GM19351 (cell line): ENCODE measurements around the gene ESX1.
"Not testable (repeated sequence)": the region's sequence is repeated elsewhere in the genome, so short reads cannot be mapped to it uniquely, and the experiment has no call there.

Experiments
- ATAC-seq: cut with Tn5 transposase; IDR thresholded peaks from one replicate; pipeline ENCODE4 v1.9.1; 2021; ENCODE audit warnings: mild to moderate bottlenecking, moderate library complexity; ENCODE audit not compliant: unreplicated experiment

Gene ESX1

GRCh38 chrX:104254442-104255115, at the start of gene ESX1:
TSS of gene ESX1 (minus strand) at chrX:104254933. CDS start at chrX:104254849, 84 bp downstream.
- no peak for ATAC-seq

- no peak for ATAC-seq
Measured at GRCh38 chrX:104295636-104296035, 40.9 kb upstream of the ESX1 start.

GRCh38 chrX:104288961-104289360, 34.2 kb upstream of the ESX1 start:
- no peak for ATAC-seq

DNA sequence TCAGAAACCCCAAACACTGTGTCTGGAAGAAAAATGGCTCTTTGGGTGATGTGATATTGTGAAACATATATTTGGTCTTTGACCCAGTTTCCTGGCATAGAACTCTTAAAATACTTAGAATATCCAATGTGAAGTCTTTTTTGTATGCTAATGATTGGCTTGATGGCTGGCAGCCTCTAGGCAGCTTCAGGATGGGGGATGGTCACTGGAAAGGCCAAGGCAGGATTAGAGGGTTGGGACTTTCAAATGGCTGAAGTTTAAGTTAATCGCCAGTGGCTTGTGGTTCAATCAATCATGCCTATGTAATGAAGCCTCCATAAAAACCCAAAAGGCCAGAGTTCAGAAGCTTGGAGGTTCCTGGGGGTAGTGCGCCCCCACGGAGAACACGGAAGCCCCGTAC, 33.5 kb upstream of the ESX1 start:
- ATAC-seq: no peak

DNA sequence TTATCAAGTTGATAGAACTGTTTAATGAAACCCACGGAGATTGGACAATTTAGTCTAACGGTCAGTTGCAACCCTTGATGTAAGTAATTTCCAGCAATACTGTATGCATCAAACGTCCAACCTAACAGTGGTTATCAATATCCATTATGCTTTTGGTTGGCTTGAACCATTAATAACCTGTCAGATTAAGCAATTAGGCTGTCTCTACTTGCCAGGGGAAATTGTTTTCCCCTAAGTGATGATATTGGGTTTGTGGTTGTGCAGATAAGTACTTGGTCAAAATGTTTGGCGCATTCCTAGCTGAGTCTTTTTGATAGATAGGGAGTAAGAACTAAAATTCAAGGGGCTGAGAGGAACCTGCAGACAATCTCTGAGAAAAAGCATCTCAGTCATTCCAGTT, 30.5 kb upstream of the ESX1 start:
- ATAC-seq: no peak

GRCh38 chrX:104284507-104284906, 29.8 kb upstream of the ESX1 start:
- ATAC-seq: no peak

GRCh38 chrX:104282166-104282725, 27.5 kb upstream of the ESX1 start:
- no peak for ATAC-seq

- no peak for ATAC-seq
Measured at GRCh38 chrX:104281564-104281963, 26.8 kb upstream of the ESX1 start.

GRCh38 chrX:104280609-104281008, 25.9 kb upstream of the ESX1 start:
- no peak for ATAC-seq

DNA sequence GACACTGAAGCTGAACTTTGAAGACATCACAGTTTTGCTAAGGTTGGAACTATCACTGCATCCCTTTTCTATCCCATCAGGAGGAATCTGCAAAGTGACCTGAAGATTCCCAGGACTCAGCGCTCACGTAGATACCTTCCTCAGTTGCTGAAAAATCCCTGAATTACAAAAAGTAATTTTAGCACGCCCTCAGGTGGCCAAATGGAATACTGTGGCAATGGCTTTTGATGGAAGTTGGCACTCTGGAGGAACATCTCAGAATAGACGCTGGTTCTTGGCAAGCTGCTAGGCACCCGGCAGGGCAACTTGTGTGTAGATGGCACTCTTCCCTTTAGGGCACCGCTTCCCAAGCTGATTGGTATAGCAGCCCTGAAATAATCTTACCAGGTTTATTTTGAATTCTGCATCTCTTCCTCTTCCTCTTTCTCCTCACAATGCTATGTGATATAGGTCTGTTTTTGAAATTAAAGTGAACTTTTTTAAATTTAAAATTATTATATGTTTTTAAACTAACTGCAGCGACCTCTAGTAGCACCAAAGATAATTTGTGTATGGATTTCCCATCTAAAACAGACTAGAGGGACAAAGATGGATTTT, 16.3 kb upstream of the ESX1 start:
- ATAC-seq: no peak

- no peak for ATAC-seq
Measured at GRCh38 chrX:104270212-104270611, 15.5 kb upstream of the ESX1 start.

- no peak for ATAC-seq
Measured at GRCh38 chrX:104255465-104255864, 732 bp upstream of the ESX1 start.

- no peak for ATAC-seq
Measured at GRCh38 chrX:104253567-104254441, 929 bp downstream of the ESX1 start.

DNA sequence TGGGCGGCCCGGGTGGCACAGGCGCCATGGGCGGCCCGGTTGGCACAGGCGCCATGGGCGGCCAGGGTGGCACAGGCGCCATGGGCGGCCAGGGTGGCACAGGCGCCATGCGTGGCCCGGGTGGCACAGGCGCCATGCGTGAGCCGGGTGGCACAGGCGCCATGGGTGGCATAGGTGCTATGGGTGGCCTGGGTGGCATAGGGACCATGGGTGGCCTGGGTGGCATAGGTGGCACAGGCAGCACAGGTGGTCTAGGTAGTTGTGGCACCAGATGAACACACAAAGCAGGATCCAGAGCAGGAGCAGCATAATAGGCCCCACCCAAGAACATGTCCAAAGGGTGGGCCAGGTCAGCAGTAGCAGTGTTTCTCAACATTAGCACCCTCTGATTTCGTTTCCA, 4.3 kb downstream of the ESX1 start:
- ATAC-seq: no peak

DNA sequence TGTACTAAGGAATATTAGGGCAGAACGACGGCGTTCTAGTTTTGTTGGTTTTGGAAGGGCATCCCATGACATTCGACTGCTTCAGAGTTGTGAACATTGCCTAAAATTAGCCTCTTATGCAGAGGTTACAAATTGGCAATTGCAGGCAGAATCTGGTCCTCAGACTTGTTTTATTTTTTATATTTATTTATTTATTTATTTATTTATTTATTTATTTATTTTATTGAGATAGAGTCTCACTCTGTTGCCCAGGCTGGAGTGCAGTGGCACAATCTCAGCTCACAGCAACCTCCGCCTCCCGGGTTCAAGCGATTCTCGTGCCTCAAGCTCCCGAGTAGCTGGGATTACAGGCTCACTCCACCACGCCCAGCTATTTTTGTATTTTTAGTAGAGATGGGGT, 24.7 kb downstream of the ESX1 start:
- not testable (repeated sequence) for ATAC-seq

DNA sequence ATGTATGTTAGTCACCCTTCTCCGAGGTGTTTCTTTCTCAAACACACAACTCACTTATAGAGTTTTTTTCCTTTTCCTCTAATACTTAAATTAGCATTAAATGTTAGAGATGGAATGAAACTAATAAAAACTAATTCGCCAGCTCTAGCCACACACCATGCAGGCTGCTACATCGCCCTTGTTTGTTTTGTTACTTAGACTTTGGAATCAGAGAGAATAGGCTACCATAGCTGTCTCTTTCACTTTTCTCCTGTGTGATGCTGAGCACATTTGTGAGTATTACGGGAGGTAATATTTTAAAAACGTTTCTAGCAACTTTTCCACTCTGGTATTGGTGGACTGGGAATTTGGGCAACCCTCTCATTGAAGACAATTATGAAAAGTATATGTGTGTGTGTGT, 43.5 kb downstream of the ESX1 start:
- no peak for ATAC-seq

- ATAC-seq: no peak
Measured at GRCh38 chrX:104205548-104205947, 49.2 kb downstream of the ESX1 start.
